ENCODE measurements around the gene PLA2G2D. TPM values are rescaled to one million over a fixed set of nuclear protein-coding genes. Genes with fewer than 3 reads are reported as not detected.

PLA2G2D gene
- total and polyA plus RNA-seq, 2 of the 8 experiments (the other 6 are each of a cell fraction or from before 2014, with no cell fraction given) = not detected

GRCh38 chr1:20071416-20071815, 47.9 kb downstream of the PLA2G2D start (continued):
- TF ChIP-seq JUN (IDR thresholded peaks at IDR 0.05; ENCODE audit: low read depth, low read length) (no peak), CEBPB (IDR thresholded peaks at IDR 0.05; ENCODE audit: low read depth, low read length) (no peak)
